Pancreas (tissue), 10 donors: ENCODE measurements around the gene SCO2. TPM values are rescaled to one million over a fixed set of nuclear protein-coding genes. Genes with fewer than 3 reads are reported as not detected.

Experiments used
- ATAC-seq, 4 donors: fragments of 200-7000 bp; cut with Tn5 transposase; one replicate each; pipeline versions ENCODE4 v1.8.0 to v1.9.1; 2020; ENCODE audit warnings: mild to moderate bottlenecking in 4 of 4, moderate library complexity in 4 of 4
- DNase-seq, 6 donors: peaks; one replicate each; pipeline ENCODE4 v3.0.0-alpha.2; 2020
- FAIRE-seq: peaks from 2 replicates; lab custom pipeline; 2012; peaks lifted over from hg19 to GRCh38; lab: Jason Lieb, UNC
- H3K27ac ChIP-seq, 4 donors: fragments of 200-600 bp; sonication (generic); 1 replicate in 3 of 4; 2 replicates in 1 of 4; pipeline versions ENCODE4 v1.5.0 to v1.8.0; 2020
- H3K27me3 ChIP-seq, 4 donors: fragments of 200-600 bp; one replicate each; pipeline ENCODE4 v1.8.0; 2021
- H3K36me3 ChIP-seq, 3 donors: fragments of 200-600 bp; sonication (generic) in 1 of 3; one replicate each; pipeline versions ENCODE4 v1.5.0 to v1.8.0; 2020 to 2021
- H3K4me1 ChIP-seq, 3 donors: fragments of 200-600 bp; one replicate each; pipeline ENCODE4 v1.8.0; 2021
- H3K4me3 ChIP-seq, 4 donors: fragments of 200-600 bp; sonication (generic) in 2 of 4; one replicate each; pipeline versions ENCODE4 v1.5.0 to v1.8.0; 2020 to 2021
- H3K9me3 ChIP-seq, 4 donors: fragments of 200-600 bp; one replicate each; pipeline ENCODE4 v1.8.0; 2021
- CTCF ChIP-seq, 4 donors: fragments of 200-600 bp; sonication (generic) in 3 of 4; IDR thresholded peaks; one replicate each; pipeline versions ENCODE4 v1.5.0 to v1.8.0; 2021; ENCODE audit warnings: antibody characterized with exemption in 4 of 4
- WGBS, 2 donors: extraction: QIAGEN DNeasy Blood & Tissue Kit; methylation state at CpG; one replicate each; pipeline ENCODE4 v1.1.7; 2013; 5-methylcytosine and 5-hydroxymethylcytosine counted together
- intact Hi-C, 3 donors: fragments of 100-400 bp; cut with DNase I; formaldehyde crosslinking; loops; one replicate each; pipeline versions ENCODE4 v1.11.1 to v1.14.2; 2022
- polyA plus RNA-seq, 2 donors: library from polyadenylated mRNA; stranded (reverse); fragments of 200-250 nt; gene quantifications; one replicate each; pipeline ENCODE4 v1.2.3, GENCODE V29; 2013
- total RNA-seq, 6 donors: library from RNA; stranded (reverse); fragmentation: NEBNext Ultra II Directional in 4 of 6; extraction: Animal tissue kit (Norgen Biotek cat#: 25700) in 4 of 6; gene quantifications; one replicate each; pipeline versions ENCODE4 v1.2.1 to v1.2.4, GENCODE V29; 2021 to 2023
- donor health status: healthy with polysubstance abuse.
- donor health status: DM: no; HTN: no; CAD: no; lungs with moderate emphysema.
- donor health status: DM: no; HTN: no; CAD: no.
- donor health status: control.
- donor health status: control.
- donor health status: Bipolar disorder and iron deficiency.
- donor health status: DM: yes; HTN: yes; CAD: no.
- donor health status: DM: no; HTN: no; CAD: no.
- donor health status: DM: no; HTN: no; CAD: no.
- donor health status: DM: yes; HTN: yes; CAD: no.

SCO2 gene
- total and polyA plus RNA-seq, 8 donors = 0.65 to 3.8 (median 1.6) TPM; not detected in 1

GRCh38 chr22:50553310-50553709 lies 27.9 kb upstream of the SCO2 start:
- 69 to 73% methylated on average over 8 of the region's 8 CpGs for WGBS, 2 donors
- DNase-seq = no peak
- H3K27me3 ChIP-seq = peaks cover 0 to 4% (median 0%) of the 10 kb centered on the region in 4 donors
- peaks cover 0 to 4% (median 0%) of the 10 kb centered on the region in 3 donors for H3K4me1 ChIP-seq
- intact Hi-C loops = no loop called here
- ATAC-seq = no peak
- H3K4me3 ChIP-seq = no peak overlapping the region
- FAIRE-seq = no peak
- no peak for TF ChIP-seq CTCF (IDR thresholded peaks at IDR 0.05)
- no peak overlapping the region for H3K27ac ChIP-seq
- no peaks in the 10 kb centered on the region for H3K9me3 ChIP-seq
- no peaks in the 10 kb centered on the region for H3K36me3 ChIP-seq

- TF ChIP-seq CTCF (IDR thresholded peaks at IDR 0.05) = no peak
- Histone ChIP-seq H3K4me1 (peaks cover 0 to 4% (median 0%) of the 10 kb centered on the region in 3 donors), H3K27me3 (peaks cover 0 to 4% (median 1%) of the 10 kb centered on the region in 4 donors), H3K36me3 (no peaks in the 10 kb centered on the region), H3K4me3 (no peak overlapping the region), H3K27ac (no peak overlapping the region), H3K9me3 (no peaks in the 10 kb centered on the region)
- no peak for FAIRE-seq
- no peak for ATAC-seq
- WGBS, 2 donors = 90 to 97% methylated on average over 11 of the region's 11 CpGs
- intact Hi-C loops = no loop called here
- no peak for DNase-seq
These were observed 25.9 kb upstream of the SCO2 start for GRCh38 chr22:50551160-50551752.

GRCh38 chr22:50550395-50550794 lies 25.0 kb upstream of the SCO2 start:
- Histone ChIP-seq H3K27me3 (peaks cover 0 to 4% (median 1%) of the 10 kb centered on the region in 4 donors), H3K27ac (no peak overlapping the region), H3K36me3 (no peaks in the 10 kb centered on the region), H3K4me1 (peaks cover 0 to 4% (median 0%) of the 10 kb centered on the region in 3 donors), H3K9me3 (no peaks in the 10 kb centered on the region), H3K4me3 (no peak overlapping the region)
- DNase-seq (no peak), FAIRE-seq (no peak), ATAC-seq (no peak)
- WGBS, 2 donors = 86 to 94% methylated on average over 8 of the region's 8 CpGs
- no peak for TF ChIP-seq CTCF (IDR thresholded peaks at IDR 0.05)
- intact Hi-C loops = no loop called here

GRCh38 chr22:50548921-50549790 lies 23.8 kb upstream of the SCO2 start:
- H3K27me3 ChIP-seq = peaks cover 0 to 4% (median 1%) of the 10 kb centered on the region in 4 donors
- 53 to 64% methylated on average over 62 to 68 of the region's 68 CpGs for WGBS, 2 donors
- intact Hi-C loops = no loop called here
- H3K4me3 ChIP-seq = peak overlapping the region in 2 of 4 donors; percentile 16 to 37
- DNase-seq (peak in 2 of 6 donors; percentile 33 to 67), FAIRE-seq (no peak), ATAC-seq (peak in 1 of 4 donors; percentile 6)
- H3K36me3 ChIP-seq = no peaks in the 10 kb centered on the region
- no peaks in the 10 kb centered on the region for H3K9me3 ChIP-seq
- H3K27ac ChIP-seq = no peak overlapping the region
- TF ChIP-seq CTCF (IDR thresholded peaks at IDR 0.05) = no peak
- peaks cover 0 to 4% (median 0%) of the 10 kb centered on the region in 3 donors for H3K4me1 ChIP-seq
